HEK293 (cell line): ENCODE results near the gene DGKQ.

ENCODE experiments used
- TF ChIP-seq, protein P1 (sequence below): fragments of 450-650 bp; formaldehyde crosslinking; IDR thresholded peaks from 2 replicates; pipeline ENCODE4 v1.5.1; 2016; ENCODE audit warnings: missing biosample characterization, missing genetic modification characterization
- TF ChIP-seq, protein P2 (sequence below): sonication (generic); formaldehyde crosslinking; IDR thresholded peaks from 2 replicates; pipeline ENCODE4 v1.8.1; 2022; ENCODE audit warnings: mild to moderate bottlenecking, moderate library complexity, missing genetic modification reagents

DNA sequence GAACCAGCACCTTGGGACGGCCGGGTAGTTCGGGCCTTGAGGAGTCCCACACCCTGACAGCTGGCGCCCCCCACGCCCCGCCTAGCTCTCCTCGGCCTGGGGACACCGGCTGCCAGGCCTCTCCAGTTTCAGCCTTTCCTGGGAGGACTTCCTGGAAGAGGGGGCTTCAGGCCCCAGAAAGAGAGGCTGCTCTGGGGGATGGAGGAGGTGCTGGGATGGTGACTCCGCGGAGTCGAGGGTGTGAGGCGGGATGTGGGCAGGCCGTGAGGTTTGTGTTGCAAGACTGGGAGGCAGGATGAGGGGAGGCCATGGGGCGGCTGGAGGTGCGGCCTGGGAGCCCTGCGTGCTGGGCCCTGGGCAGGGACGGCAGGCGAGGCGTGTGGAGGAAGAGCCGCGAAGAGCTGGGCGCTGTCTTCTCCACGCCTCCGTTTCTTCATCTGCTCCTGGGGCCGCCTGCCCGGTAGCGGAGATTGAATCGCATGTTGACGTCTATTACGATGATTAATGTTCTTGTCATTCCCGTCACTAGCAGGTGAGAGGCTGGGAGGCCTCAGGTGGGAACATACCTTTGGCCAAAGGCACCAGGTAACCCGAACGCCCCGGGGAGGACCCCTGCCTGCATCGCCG is 37.1 kb upstream of the DGKQ start:
- TF ChIP-seq, protein P1, sequence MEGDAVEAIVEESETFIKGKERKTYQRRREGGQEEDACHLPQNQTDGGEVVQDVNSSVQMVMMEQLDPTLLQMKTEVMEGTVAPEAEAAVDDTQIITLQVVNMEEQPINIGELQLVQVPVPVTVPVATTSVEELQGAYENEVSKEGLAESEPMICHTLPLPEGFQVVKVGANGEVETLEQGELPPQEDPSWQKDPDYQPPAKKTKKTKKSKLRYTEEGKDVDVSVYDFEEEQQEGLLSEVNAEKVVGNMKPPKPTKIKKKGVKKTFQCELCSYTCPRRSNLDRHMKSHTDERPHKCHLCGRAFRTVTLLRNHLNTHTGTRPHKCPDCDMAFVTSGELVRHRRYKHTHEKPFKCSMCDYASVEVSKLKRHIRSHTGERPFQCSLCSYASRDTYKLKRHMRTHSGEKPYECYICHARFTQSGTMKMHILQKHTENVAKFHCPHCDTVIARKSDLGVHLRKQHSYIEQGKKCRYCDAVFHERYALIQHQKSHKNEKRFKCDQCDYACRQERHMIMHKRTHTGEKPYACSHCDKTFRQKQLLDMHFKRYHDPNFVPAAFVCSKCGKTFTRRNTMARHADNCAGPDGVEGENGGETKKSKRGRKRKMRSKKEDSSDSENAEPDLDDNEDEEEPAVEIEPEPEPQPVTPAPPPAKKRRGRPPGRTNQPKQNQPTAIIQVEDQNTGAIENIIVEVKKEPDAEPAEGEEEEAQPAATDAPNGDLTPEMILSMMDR (tag by site-specific recombination) = 0 out of 2 replicates have a peak, but pooled peaks have one; percentile 1
- TF ChIP-seq, protein P2, sequence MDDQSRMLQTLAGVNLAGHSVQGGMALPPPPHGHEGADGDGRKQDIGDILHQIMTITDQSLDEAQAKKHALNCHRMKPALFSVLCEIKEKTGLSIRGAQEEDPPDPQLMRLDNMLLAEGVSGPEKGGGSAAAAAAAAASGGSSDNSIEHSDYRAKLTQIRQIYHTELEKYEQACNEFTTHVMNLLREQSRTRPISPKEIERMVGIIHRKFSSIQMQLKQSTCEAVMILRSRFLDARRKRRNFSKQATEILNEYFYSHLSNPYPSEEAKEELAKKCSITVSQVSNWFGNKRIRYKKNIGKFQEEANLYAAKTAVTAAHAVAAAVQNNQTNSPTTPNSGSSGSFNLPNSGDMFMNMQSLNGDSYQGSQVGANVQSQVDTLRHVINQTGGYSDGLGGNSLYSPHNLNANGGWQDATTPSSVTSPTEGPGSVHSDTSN (CRISPR knock-in tag) = no peak
